ENCODE measurements around the gene ZNF652. TPM values are rescaled to one million over a fixed set of nuclear protein-coding genes. Genes with fewer than 3 reads are reported as not detected.
"Not testable (repeated sequence)": the region's sequence is repeated elsewhere in the genome, so short reads cannot be mapped to it uniquely, and the experiment has no call there.

ZNF652 gene
- total RNA-seq, 1 experiment from 2014 or later = 9.8 TPM

- DNase-seq (ENCODE audit: low read depth) = no peak
Measured at GRCh38 chr17:49269356-49269755, 92.7 kb downstream of the ZNF652 start.

- no peak for DNase-seq (ENCODE audit: low read depth)
Measured at GRCh38 chr17:49267912-49268311, 94.1 kb downstream of the ZNF652 start.

GRCh38 chr17:49266233-49266632 lies 95.8 kb downstream of the ZNF652 start:
- no peak for DNase-seq (ENCODE audit: low read depth)

GRCh38 chr17:49261540-49261939 lies 100.5 kb downstream of the ZNF652 start:
- not testable (repeated sequence) for DNase-seq (ENCODE audit: low read depth)

- DNase-seq (ENCODE audit: low read depth) = no peak
Measured at GRCh38 chr17:49260817-49261291, 101.2 kb downstream of the ZNF652 start.

- DNase-seq (ENCODE audit: low read depth) = peak; percentile 61
Measured at GRCh38 chr17:49260011-49260816, 101.8 kb downstream of the ZNF652 start.

- no peak for DNase-seq (ENCODE audit: low read depth)
Measured at GRCh38 chr17:49259663-49260010, 102.4 kb downstream of the ZNF652 start.

GRCh38 chr17:49258394-49258793 lies 103.7 kb downstream of the ZNF652 start:
- no peak for DNase-seq (ENCODE audit: low read depth)

- DNase-seq (ENCODE audit: low read depth) = no peak
Measured at GRCh38 chr17:49255125-49255524, 106.9 kb downstream of the ZNF652 start.

GRCh38 chr17:49254066-49254465 lies 108.0 kb downstream of the ZNF652 start:
- no peak for DNase-seq (ENCODE audit: low read depth)

- peak; percentile 22 for DNase-seq (ENCODE audit: low read depth)
Measured at GRCh38 chr17:49252148-49252695, 109.8 kb downstream of the ZNF652 start.

GRCh38 chr17:49249890-49250522 lies 112.0 kb downstream of the ZNF652 start:
- no peak for DNase-seq (ENCODE audit: low read depth)

GRCh38 chr17:49249292-49249794 lies 112.7 kb downstream of the ZNF652 start:
- DNase-seq (ENCODE audit: low read depth) = peak; percentile 10

- DNase-seq (ENCODE audit: low read depth) = no peak
Measured at GRCh38 chr17:49247944-49248343, 114.1 kb downstream of the ZNF652 start.

GRCh38 chr17:49244839-49245238 lies 117.2 kb downstream of the ZNF652 start:
- DNase-seq (ENCODE audit: low read depth) = no peak

Other genes starting within 250 kb of the ZNF652 start
- not detected in 2 replicates for gene B4GALNT2, start 229.5 kb downstream of the ZNF652 start, total RNA-seq (2014; rRNA removed)
- gene GNGT2, start 151.7 kb downstream of the ZNF652 start, total RNA-seq (2014; rRNA removed) = not detected in 2 replicates
- gene ABI3, start 151.5 kb downstream of the ZNF652 start, total RNA-seq (2014; rRNA removed) = 0.19 TPM in 1 of 2 replicates, not detected in the other
- 0.13 and 0.23 TPM in 2 replicates for gene PHOSPHO1, start 131.5 kb downstream of the ZNF652 start, total RNA-seq (2014; rRNA removed)
- 201 TPM in 2 replicates for gene PHB1, start 52.6 kb upstream of the ZNF652 start, total RNA-seq (2014; rRNA removed)
- gene NGFR, start 133.0 kb upstream of the ZNF652 start, total RNA-seq (2014; rRNA removed) = 25.4 and 40.2 TPM in 2 replicates
- 0.06 and 0.19 TPM in 2 replicates for gene NXPH3, start 213.6 kb upstream of the ZNF652 start, total RNA-seq (2014; rRNA removed)

All from LHCN-M2 (cell line).